PC-9 (cell line): ENCODE results near the gene SUGP1.

Experiments
- EZH2 ChIP-seq: fragments of 200-600 bp; sonication (generic); IDR thresholded peaks from 2 replicates; pipeline ENCODE4 v1.8.0; 2017; ENCODE audit warnings: antibody characterized with exemption, low read depth
- TF ChIP-seq, protein P1 (sequence below): fragments of 200-600 bp; sonication (generic); conservative IDR thresholded peaks from 2 replicates; pipeline ENCODE4 v1.6.1; 2017; ENCODE audit warnings: mixed run types, antibody characterized with exemption, mild to moderate bottlenecking, moderate library complexity

- TF ChIP-seq, protein P1, sequence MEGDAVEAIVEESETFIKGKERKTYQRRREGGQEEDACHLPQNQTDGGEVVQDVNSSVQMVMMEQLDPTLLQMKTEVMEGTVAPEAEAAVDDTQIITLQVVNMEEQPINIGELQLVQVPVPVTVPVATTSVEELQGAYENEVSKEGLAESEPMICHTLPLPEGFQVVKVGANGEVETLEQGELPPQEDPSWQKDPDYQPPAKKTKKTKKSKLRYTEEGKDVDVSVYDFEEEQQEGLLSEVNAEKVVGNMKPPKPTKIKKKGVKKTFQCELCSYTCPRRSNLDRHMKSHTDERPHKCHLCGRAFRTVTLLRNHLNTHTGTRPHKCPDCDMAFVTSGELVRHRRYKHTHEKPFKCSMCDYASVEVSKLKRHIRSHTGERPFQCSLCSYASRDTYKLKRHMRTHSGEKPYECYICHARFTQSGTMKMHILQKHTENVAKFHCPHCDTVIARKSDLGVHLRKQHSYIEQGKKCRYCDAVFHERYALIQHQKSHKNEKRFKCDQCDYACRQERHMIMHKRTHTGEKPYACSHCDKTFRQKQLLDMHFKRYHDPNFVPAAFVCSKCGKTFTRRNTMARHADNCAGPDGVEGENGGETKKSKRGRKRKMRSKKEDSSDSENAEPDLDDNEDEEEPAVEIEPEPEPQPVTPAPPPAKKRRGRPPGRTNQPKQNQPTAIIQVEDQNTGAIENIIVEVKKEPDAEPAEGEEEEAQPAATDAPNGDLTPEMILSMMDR = no peak
- no peak for TF ChIP-seq EZH2
Measured at GRCh38 chr19:19341026-19341425, 20.7 kb upstream of the SUGP1 start.
